Smooth muscle cell (in vitro differentiated cells): ENCODE data around the gene SLC6A6. TPM values are rescaled to one million over a fixed set of nuclear protein-coding genes. Genes with fewer than 3 reads are reported as not detected.

Experiments
- DNase-seq: peaks from one replicate; lab custom pipeline; 2025; ENCODE audit not compliant: unreplicated experiment; lab: John Stamatoyannopoulos, UW
- H2AFZ ChIP-seq: fragments of 200-600 bp; sonication (generic); 2 replicates; pipeline ENCODE4 v1.6.0; 2016; ENCODE audit warnings: antibody characterized with exemption, low read depth, mild to moderate bottlenecking
- H3F3A ChIP-seq: fragments of 200-600 bp; sonication (generic); 2 replicates; pipeline ENCODE4 v1.6.0; 2017; ENCODE audit warnings: antibody characterized with exemption, low read depth
- H3K27ac ChIP-seq: fragments of 200-600 bp; sonication (generic); 2 replicates; pipeline ENCODE4 v1.5.1; 2016; ENCODE audit warnings: low read depth, mild to moderate bottlenecking
- H3K27me3 ChIP-seq: fragments of 200-600 bp; sonication (generic); 2 replicates; pipeline ENCODE4 v1.6.1; 2016; ENCODE audit warnings: low read depth, mild to moderate bottlenecking
- H3K36me3 ChIP-seq: fragments of 200-600 bp; sonication (generic); 2 replicates; pipeline ENCODE4 v1.5.1; 2016; ENCODE audit warnings: low read depth
- H3K4me1 ChIP-seq: fragments of 200-600 bp; sonication (generic); 2 replicates; pipeline ENCODE4 v1.5.1; 2016; ENCODE audit warnings: low read depth
- H3K4me2 ChIP-seq: fragments of 200-600 bp; sonication (generic); 2 replicates; pipeline ENCODE4 v1.6.0; 2016; ENCODE audit warnings: mild to moderate bottlenecking
- H3K4me3 ChIP-seq: fragments of 200-600 bp; sonication (generic); 2 replicates; pipeline ENCODE4 v1.5.1; 2016; ENCODE audit warnings: mild to moderate bottlenecking
- H3K79me2 ChIP-seq: fragments of 200-600 bp; sonication (generic); 2 replicates; pipeline ENCODE4 v1.6.0; 2016; ENCODE audit warnings: low read depth, mild to moderate bottlenecking
- H3K9ac ChIP-seq: fragments of 200-600 bp; sonication (generic); 2 replicates; pipeline ENCODE4 v1.6.0; 2016; ENCODE audit warnings: low read depth
- H3K9me3 ChIP-seq: fragments of 200-600 bp; sonication (generic); replicated peaks from 2 replicates; pipeline ENCODE4 v1.5.1; 2016; ENCODE audit warnings: low read depth
- H4K20me1 ChIP-seq: fragments of 200-600 bp; sonication (generic); 2 replicates; pipeline ENCODE4 v1.6.0; 2016; ENCODE audit warnings: low read depth
- WGBS: methylation state at CpG from one replicate; pipeline ENCODE4 v1.1.7; 2016; ENCODE audit warnings: low lambda C conversion rate; 5-methylcytosine and 5-hydroxymethylcytosine counted together
- polyA plus RNA-seq: library from polyadenylated mRNA; unstranded; fragments of >200 nt; fragmentation: Nextera tagmentation; extraction: Ambion mirVana; gene quantifications from 2 replicates; pipeline ENCODE4 v1.2.1, GENCODE V29; 2016
- total RNA-seq: library from RNA; depleted of rRNA; stranded (reverse); fragments of >200 nt; gene quantifications from 2 replicates; pipeline ENCODE4 v1.2.3, GENCODE V29; 2014
- TF ChIP-seq, protein P1 (sequence below): fragments of 200-600 bp; sonication (generic); IDR thresholded peaks from 2 replicates; pipeline ENCODE4 v1.5.1; 2017; ENCODE audit warnings: borderline replicate concordance, mild to moderate bottlenecking, antibody characterized with exemption; ENCODE audit not compliant: insufficient read depth, poor library complexity, severe bottlenecking

The SLC6A6 gene
- total and polyA plus RNA-seq, 2 experiments from 2014 or later: 9.4 to 11.7 TPM

DNA sequence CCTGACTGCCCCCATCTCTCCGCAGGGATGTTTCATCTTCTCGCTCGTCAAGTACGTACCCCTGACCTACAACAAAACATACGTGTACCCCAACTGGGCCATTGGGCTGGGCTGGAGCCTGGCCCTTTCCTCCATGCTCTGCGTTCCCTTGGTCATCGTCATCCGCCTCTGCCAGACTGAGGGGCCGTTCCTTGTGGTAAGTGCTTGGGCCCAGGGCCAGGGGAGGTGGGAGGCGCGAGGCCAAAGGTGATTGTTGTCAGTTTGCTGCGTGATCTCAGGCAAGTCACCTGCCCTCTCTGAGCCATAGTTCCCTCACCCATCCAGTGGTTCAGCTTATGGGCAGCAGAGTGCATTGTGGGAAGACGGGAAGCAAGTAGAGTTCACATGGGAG lies 79.2 kb downstream of the SLC6A6 start:
- 98% methylated on average over 13 of the region's 13 CpGs for WGBS
- Histone ChIP-seq H4K20me1 (no peaks in the 10 kb centered on the region), H3K79me2 (no peaks in the 10 kb centered on the region), H3K9me3 (no peaks in the 10 kb centered on the region), H3K27me3 (no peaks in the 10 kb centered on the region), H3K4me1 (no peaks in the 10 kb centered on the region), H3K36me3 (no peaks in the 10 kb centered on the region), H2AFZ (no peak overlapping the region), H3F3A (no peaks in the 10 kb centered on the region), H3K27ac (no peak overlapping the region), H3K4me3 (no peak overlapping the region), H3K9ac (no peak overlapping the region), H3K4me2 (no peak overlapping the region)
- TF ChIP-seq, protein P1, sequence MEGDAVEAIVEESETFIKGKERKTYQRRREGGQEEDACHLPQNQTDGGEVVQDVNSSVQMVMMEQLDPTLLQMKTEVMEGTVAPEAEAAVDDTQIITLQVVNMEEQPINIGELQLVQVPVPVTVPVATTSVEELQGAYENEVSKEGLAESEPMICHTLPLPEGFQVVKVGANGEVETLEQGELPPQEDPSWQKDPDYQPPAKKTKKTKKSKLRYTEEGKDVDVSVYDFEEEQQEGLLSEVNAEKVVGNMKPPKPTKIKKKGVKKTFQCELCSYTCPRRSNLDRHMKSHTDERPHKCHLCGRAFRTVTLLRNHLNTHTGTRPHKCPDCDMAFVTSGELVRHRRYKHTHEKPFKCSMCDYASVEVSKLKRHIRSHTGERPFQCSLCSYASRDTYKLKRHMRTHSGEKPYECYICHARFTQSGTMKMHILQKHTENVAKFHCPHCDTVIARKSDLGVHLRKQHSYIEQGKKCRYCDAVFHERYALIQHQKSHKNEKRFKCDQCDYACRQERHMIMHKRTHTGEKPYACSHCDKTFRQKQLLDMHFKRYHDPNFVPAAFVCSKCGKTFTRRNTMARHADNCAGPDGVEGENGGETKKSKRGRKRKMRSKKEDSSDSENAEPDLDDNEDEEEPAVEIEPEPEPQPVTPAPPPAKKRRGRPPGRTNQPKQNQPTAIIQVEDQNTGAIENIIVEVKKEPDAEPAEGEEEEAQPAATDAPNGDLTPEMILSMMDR: no peak
- DNase-seq: no peak

DNA sequence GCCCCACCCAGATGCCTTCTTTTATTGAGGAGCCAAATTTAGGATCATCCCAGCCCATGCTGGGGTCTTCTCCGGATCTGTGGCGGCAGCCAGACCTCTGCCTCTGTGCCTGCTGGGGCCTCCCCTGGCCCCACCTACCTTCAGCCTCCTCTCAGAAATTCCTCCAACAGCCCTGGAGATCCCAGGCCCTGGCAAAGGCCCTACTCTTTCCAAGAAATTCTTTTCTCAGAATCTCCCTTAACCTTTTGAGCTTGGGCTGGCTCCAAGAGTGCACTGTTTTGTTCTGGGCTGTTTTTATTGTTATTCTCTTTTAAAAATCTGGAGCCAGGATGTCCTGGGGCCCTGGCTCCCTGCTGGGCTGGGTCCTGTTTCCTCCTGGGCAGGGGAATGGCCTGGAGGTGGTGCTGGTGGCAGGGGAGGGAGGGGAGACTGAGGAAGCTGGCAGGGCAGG lies 79.9 kb downstream of the SLC6A6 start:
- Histone ChIP-seq H3K79me2 (no peaks in the 10 kb centered on the region), H2AFZ (no peak overlapping the region), H3K4me3 (no peak overlapping the region), H3F3A (no peaks in the 10 kb centered on the region), H3K36me3 (no peaks in the 10 kb centered on the region), H4K20me1 (no peaks in the 10 kb centered on the region), H3K27me3 (no peaks in the 10 kb centered on the region), H3K27ac (no peak overlapping the region), H3K9me3 (no peaks in the 10 kb centered on the region), H3K4me1 (no peaks in the 10 kb centered on the region), H3K4me2 (no peak overlapping the region), H3K9ac (no peak overlapping the region)
- whole genome bisulfite sequencing: 94% methylated on average over 2 of the region's 2 CpGs
- TF ChIP-seq, protein P1: no peak
- DNase-seq: no peak

DNA sequence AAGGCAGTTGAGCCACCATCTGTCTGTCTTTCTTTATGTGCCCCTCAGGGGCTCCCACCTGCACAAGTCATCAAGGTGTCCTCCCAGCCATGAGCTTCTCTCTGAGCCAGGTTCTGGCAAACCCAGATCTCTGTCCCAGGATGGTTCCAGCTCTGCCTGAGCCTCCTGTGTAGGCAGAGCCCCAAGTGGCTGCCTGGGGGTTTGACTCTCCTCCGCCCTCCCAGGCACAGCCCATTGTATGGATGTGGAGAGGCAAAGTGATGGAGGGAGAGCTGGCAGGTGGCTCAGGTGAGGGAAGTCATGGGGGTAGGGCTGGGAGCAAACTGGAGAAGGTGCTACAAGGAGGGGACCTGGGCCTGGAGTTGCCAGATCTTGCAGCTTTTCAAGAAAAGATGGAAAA lies 80.9 kb downstream of the SLC6A6 start:
- no peak for DNase-seq
- Histone ChIP-seq H3K9me3 (no peaks in the 10 kb centered on the region), H3K79me2 (no peaks in the 10 kb centered on the region), H3F3A (no peaks in the 10 kb centered on the region), H2AFZ (no peak overlapping the region), H3K4me1 (no peaks in the 10 kb centered on the region), H3K4me2 (no peak overlapping the region), H3K27me3 (no peaks in the 10 kb centered on the region), H3K36me3 (no peaks in the 10 kb centered on the region), H3K27ac (no peak overlapping the region), H3K9ac (no peak overlapping the region), H3K4me3 (no peak overlapping the region), H4K20me1 (no peaks in the 10 kb centered on the region)
- 100% methylated on average over 1 of the region's 1 CpG for WGBS
- TF ChIP-seq, protein P1: no peak

- Histone ChIP-seq H3K4me3 (no peak overlapping the region), H3K9ac (no peak overlapping the region), H4K20me1 (no peaks in the 10 kb centered on the region), H3K4me1 (no peaks in the 10 kb centered on the region), H3K79me2 (no peaks in the 10 kb centered on the region), H3K36me3 (no peaks in the 10 kb centered on the region), H2AFZ (no peak overlapping the region), H3F3A (no peaks in the 10 kb centered on the region), H3K27ac (no peak overlapping the region), H3K4me2 (no peak overlapping the region), H3K9me3 (no peaks in the 10 kb centered on the region), H3K27me3 (no peaks in the 10 kb centered on the region)
- DNase-seq: no peak
- 93% methylated on average over 17 of the region's 17 CpGs for WGBS
- TF ChIP-seq, protein P1: no peak
These were observed 82.3 kb downstream of the SLC6A6 start for GRCh38 chr3:14484741-14485140.
